ENCODE results near the gene S100A2. TPM values are rescaled to one million over a fixed set of nuclear protein-coding genes. Genes with fewer than 3 reads are reported as not detected.

The S100A2 gene
- total and polyA plus RNA-seq, 2 of the 13 experiments (the other 11 are each of a cell fraction or from before 2014, with no cell fraction given), result 1.2 TPM

GRCh38 chr1:153566414-153567371 lies 1.0 kb upstream of the S100A2 start (continued):
- no peak for TF ChIP-seq PLSCR1 (CRISPR knock-in tag; IDR thresholded peaks at IDR 0.05; ENCODE audit: borderline replicate concordance)
- 0 out of 2 replicates have a peak, but pooled peaks have one; percentile 61 for TF ChIP-seq CHD2 (IDR thresholded peaks at IDR 0.05; ENCODE audit: low read depth, low read length)
- TF ChIP-seq JUN (CRISPR knock-in tag; IDR thresholded peaks at IDR 0.05), result peak; percentile 98
- TF ChIP-seq TFDP1 (CRISPR knock-in tag; IDR thresholded peaks at IDR 0.05; ENCODE audit: borderline replicate concordance), result no peak
- TF ChIP-seq ZBTB42 (CRISPR knock-in tag; IDR thresholded peaks at IDR 0.05), result no peak
- TF ChIP-seq ZNF503 (CRISPR knock-in tag; IDR thresholded peaks at IDR 0.05), result no peak; the same call in 1 of the 2 replicates
- no peak for TF ChIP-seq RBM22 (optimal IDR thresholded peaks at IDR 0.05; ENCODE audit: low read length)
- TF ChIP-seq NR2C2 (CRISPR knock-in tag; IDR thresholded peaks at IDR 0.05; ENCODE audit: borderline replicate concordance), result no peak
- no peak for TF ChIP-seq ZNF335 (CRISPR knock-in tag; IDR thresholded peaks at IDR 0.05)
- peak; percentile 76 for TF ChIP-seq GATAD2A (CRISPR knock-in tag; IDR thresholded peaks at IDR 0.05)
- TF ChIP-seq AHR (CRISPR knock-in tag; IDR thresholded peaks at IDR 0.05), result no peak
- TF ChIP-seq SALL2 (CRISPR knock-in tag; IDR thresholded peaks at IDR 0.05), result no peak
- TF ChIP-seq PREB (CRISPR knock-in tag; IDR thresholded peaks at IDR 0.05), result no peak
- peak; percentile 20; the same call in 1 of the 2 replicates for TF ChIP-seq ZBTB7B (CRISPR knock-in tag; IDR thresholded peaks at IDR 0.05)
- no peak for TF ChIP-seq KLF9 (CRISPR knock-in tag; IDR thresholded peaks at IDR 0.05; ENCODE audit: low read depth)
- no peak for TF ChIP-seq STAT5B (CRISPR knock-in tag; IDR thresholded peaks at IDR 0.05)
- no peak for TF ChIP-seq EED (CRISPR knock-in tag; IDR thresholded peaks at IDR 0.05)
- TF ChIP-seq ZNF569 (CRISPR knock-in tag; IDR thresholded peaks at IDR 0.05; ENCODE audit: borderline replicate concordance), result no peak
- TF ChIP-seq PPARG (CRISPR knock-in tag; conservative IDR thresholded peaks at IDR 0.05), result no peak
- 0 out of 2 replicates have a peak, but pooled peaks have one; percentile 5 for TF ChIP-seq ZNF644 (CRISPR knock-in tag; IDR thresholded peaks at IDR 0.05; ENCODE audit: low read depth)
- 0 out of 2 replicates have a peak, but pooled peaks have one; percentile 13 for TF ChIP-seq SOX13 (IDR thresholded peaks at IDR 0.05)
- TF ChIP-seq SOX13 (CRISPR knock-in tag; conservative IDR thresholded peaks at IDR 0.05 in 1 of 2, IDR thresholded peaks at IDR 0.05 in 1 of 2), result peak in 1 of 2 experiments; percentile 76; a peak in 2 of 4 replicates
- no peak for TF ChIP-seq ZNF292 (CRISPR knock-in tag; IDR thresholded peaks at IDR 0.05; ENCODE audit: borderline replicate concordance, low read depth)
- no peak for TF ChIP-seq KLF13 (CRISPR knock-in tag; IDR thresholded peaks at IDR 0.05)
- 0 out of 2 replicates have a peak, but pooled peaks have one; percentile 55 for TF ChIP-seq ZNF550 (CRISPR knock-in tag; IDR thresholded peaks at IDR 0.05; ENCODE audit: borderline replicate concordance)
- no peak for TF ChIP-seq SYNCRIP (IDR thresholded peaks at IDR 0.05; ENCODE audit: insufficient read depth, low read depth, low read length)

Data from HepG2 (cell line).